Mammary microvascular endothelial cell (primary cell): ENCODE data around the gene ZMYND11. TPM values are rescaled to one million over a fixed set of nuclear protein-coding genes. Genes with fewer than 3 reads are reported as not detected.

Source experiments
- total RNA-seq: library from RNA; depleted of rRNA; stranded (reverse); fragments of >200 nt; gene quantifications from 2 replicates; pipeline ENCODE4 v1.2.3, GENCODE V29; 2015

The ZMYND11 gene
- total RNA-seq: 31.9 and 37.8 TPM in 2 replicates

GRCh38 chr10:135132-135600 is at the start of gene ZMYND11:
ZMYND11 (plus strand) TSS chr10:135455; CDS start chr10:180013, 44,558 bp downstream.

Other genes starting within 250 kb of the ZMYND11 start
- 0.13 TPM in 1 of 2 replicates, not detected in the other for gene TUBB8, start 86.2 kb upstream of the ZMYND11 start, total RNA-seq